ENCODE data around the gene KPNA6.
A peak's percentile ranks its signal among the peaks of the same experiment; 100 is the strongest.

Gene KPNA6

DNA sequence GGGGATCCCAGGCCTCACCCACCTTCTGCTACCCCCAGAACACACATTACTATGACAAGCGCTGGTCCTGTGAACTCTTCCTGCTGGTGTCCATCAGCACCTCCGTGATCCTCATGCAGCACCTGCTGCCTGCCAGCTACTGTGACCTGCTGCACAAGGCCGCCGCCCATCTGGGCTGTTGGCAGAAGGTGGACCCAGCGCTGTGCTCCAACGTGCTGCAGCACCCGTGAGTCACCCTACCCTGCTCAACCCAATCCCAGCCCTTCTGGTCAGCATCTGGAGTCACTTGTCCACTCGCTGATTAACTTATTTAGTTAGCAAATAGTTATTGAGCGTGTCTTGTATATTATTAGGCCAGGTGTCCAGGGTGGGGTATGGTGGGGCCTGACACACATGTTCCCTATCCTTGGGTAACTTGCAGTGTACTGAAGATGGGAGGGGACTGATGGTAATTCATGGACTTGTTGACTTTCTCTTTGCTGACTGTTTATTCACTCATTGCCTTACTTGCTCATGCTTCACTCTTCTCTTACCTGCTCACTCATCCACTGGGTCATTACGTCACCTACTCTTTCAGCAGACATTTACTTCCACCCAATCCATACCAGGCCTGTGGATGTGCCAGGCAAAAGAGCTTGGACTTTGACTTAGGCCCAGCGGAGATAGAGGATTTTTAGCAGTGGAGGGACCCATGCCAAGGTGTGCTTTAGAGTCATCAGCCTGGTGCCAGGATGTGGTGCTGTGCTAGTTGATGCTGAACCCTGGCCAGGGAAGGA, 12.9 kb upstream of the KPNA6 start:
- WGBS (ENCODE audit: extremely low coverage, insufficient coverage, low lambda C conversion rate), result no CpG with 5 or more reads among the region's 11 CpGs
- Histone ChIP-seq H3K79me2 (ENCODE audit: control insufficient read depth, insufficient read depth, low read length) (no peaks in the 10 kb centered on the region), H2BK5ac (ENCODE audit: low read length) (no peak overlapping the region), H3K23ac (ENCODE audit: low read length) (no peak overlapping the region), H3K36me3 (ENCODE audit: control insufficient read depth, insufficient read depth, low read length) (peaks cover 12% of the 10 kb centered on the region), H3K4me2 (ENCODE audit: low read length) (no peak overlapping the region), H3K4me1 (ENCODE audit: control insufficient read depth, low read depth, low read length) (no peaks in the 10 kb centered on the region), H3K27ac (ENCODE audit: low read depth, low read length) (no peak overlapping the region), H2BK15ac (replicated peaks; ENCODE audit: low read depth) (no peak overlapping the region), H3K18ac (ENCODE audit: low read length) (no peak overlapping the region), H3K56ac (ENCODE audit: low read length) (no peak overlapping the region), H4K8ac (ENCODE audit: low read depth, low read length) (no peak overlapping the region), H2BK120ac (ENCODE audit: low read depth, low read length) (no peak overlapping the region), H3K9ac (ENCODE audit: low read length) (no peak overlapping the region), H3K4ac (ENCODE audit: low read depth, low read length) (no peak overlapping the region), H3K79me1 (ENCODE audit: low read length) (no peaks in the 10 kb centered on the region), H4K5ac (ENCODE audit: low read length) (no peak overlapping the region), H2AK5ac (ENCODE audit: low read length) (no peak overlapping the region), H3K4me3 (ENCODE audit: low read length) (no peak overlapping the region), H3K27me3 (ENCODE audit: insufficient read depth, low read length, poor library complexity) (no peaks in the 10 kb centered on the region)
- no peak for DNase-seq

DNA sequence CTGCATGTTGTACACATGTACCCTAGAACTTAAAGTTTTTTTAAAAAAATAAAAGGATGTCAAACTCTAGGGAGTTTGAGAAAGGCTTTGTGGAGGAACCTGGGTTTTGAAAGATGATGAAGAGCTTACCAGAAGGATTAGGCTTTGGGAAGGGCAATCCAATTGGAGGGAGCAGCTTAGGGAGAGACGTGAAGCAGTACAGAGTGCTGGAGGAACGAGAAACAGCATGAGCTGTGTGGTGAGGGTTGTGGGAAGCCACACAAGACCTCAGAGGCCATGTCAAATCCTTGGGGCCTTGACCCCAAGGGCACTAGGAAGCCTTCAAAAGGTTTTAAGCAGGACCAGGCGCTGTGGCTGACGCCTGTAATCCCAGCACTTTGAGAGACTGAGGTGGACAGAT, 8.4 kb upstream of the KPNA6 start:
- H3K27ac ChIP-seq (ENCODE audit: low read depth, low read length), result no peak overlapping the region
- no peak overlapping the region for H2BK5ac ChIP-seq (ENCODE audit: low read length)
- peaks cover 7% of the 10 kb centered on the region for H3K36me3 ChIP-seq (ENCODE audit: control insufficient read depth, insufficient read depth, low read length)
- no peak overlapping the region for H3K4me2 ChIP-seq (ENCODE audit: low read length)
- H3K4ac ChIP-seq (ENCODE audit: low read depth, low read length), result no peak overlapping the region
- no peak overlapping the region for H3K23ac ChIP-seq (ENCODE audit: low read length)
- DNase-seq, result no peak
- no peaks in the 10 kb centered on the region for H3K27me3 ChIP-seq (ENCODE audit: insufficient read depth, low read length, poor library complexity)
- H2BK15ac ChIP-seq (replicated peaks; ENCODE audit: low read depth), result no peak overlapping the region
- no peak overlapping the region for H3K18ac ChIP-seq (ENCODE audit: low read length)
- no peak overlapping the region for H3K56ac ChIP-seq (ENCODE audit: low read length)
- no CpG with 5 or more reads among the region's 4 CpGs for WGBS (ENCODE audit: extremely low coverage, insufficient coverage, low lambda C conversion rate)
- H3K9ac ChIP-seq (ENCODE audit: low read length), result no peak overlapping the region
- H2AK5ac ChIP-seq (ENCODE audit: low read length), result no peak overlapping the region
- H4K5ac ChIP-seq (ENCODE audit: low read length), result no peak overlapping the region
- H4K8ac ChIP-seq (ENCODE audit: low read depth, low read length), result no peak overlapping the region
- H2BK120ac ChIP-seq (ENCODE audit: low read depth, low read length), result no peak overlapping the region
- no peaks in the 10 kb centered on the region for H3K4me1 ChIP-seq (ENCODE audit: control insufficient read depth, low read depth, low read length)
- H3K79me2 ChIP-seq (ENCODE audit: control insufficient read depth, insufficient read depth, low read length), result no peaks in the 10 kb centered on the region
- H3K79me1 ChIP-seq (ENCODE audit: low read length), result no peaks in the 10 kb centered on the region
- no peak overlapping the region for H3K4me3 ChIP-seq (ENCODE audit: low read length)

DNA sequence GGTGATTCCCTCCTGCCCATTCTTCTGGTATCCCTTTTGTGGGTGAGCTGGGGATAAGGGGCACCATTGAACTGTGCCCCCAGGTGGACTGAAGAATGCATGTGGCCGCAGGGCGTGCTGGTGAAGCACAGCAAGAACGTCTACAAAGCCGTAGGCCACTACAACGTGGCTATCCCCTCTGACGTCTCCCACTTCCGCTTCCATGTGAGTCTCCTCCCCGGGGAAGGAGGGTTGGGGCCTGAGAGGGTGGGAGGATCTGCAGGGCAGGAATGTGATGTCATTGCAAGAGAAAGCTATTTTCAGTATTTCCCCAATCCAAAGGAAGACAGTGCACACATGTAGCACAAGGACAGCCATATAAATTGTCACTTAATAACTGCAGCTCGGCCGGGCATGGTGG, 7.5 kb upstream of the KPNA6 start:
- Histone ChIP-seq H2BK15ac (replicated peaks; ENCODE audit: low read depth) (no peak overlapping the region), H3K23ac (ENCODE audit: low read length) (no peak overlapping the region), H3K79me2 (ENCODE audit: control insufficient read depth, insufficient read depth, low read length) (no peaks in the 10 kb centered on the region), H2BK120ac (ENCODE audit: low read depth, low read length) (no peak overlapping the region), H2BK5ac (ENCODE audit: low read length) (no peak overlapping the region), H3K4ac (ENCODE audit: low read depth, low read length) (no peak overlapping the region), H3K18ac (ENCODE audit: low read length) (no peak overlapping the region), H3K27ac (ENCODE audit: low read depth, low read length) (no peak overlapping the region), H2AK5ac (ENCODE audit: low read length) (no peak overlapping the region), H3K4me3 (ENCODE audit: low read length) (no peak overlapping the region), H4K8ac (ENCODE audit: low read depth, low read length) (no peak overlapping the region), H4K5ac (ENCODE audit: low read length) (no peak overlapping the region), H3K4me2 (ENCODE audit: low read length) (no peak overlapping the region), H3K4me1 (ENCODE audit: control insufficient read depth, low read depth, low read length) (no peaks in the 10 kb centered on the region), H3K36me3 (ENCODE audit: control insufficient read depth, insufficient read depth, low read length) (peaks cover 4% of the 10 kb centered on the region), H3K27me3 (ENCODE audit: insufficient read depth, low read length, poor library complexity) (no peaks in the 10 kb centered on the region), H3K56ac (ENCODE audit: low read length) (no peak overlapping the region), H3K9ac (ENCODE audit: low read length) (no peak overlapping the region), H3K79me1 (ENCODE audit: low read length) (no peaks in the 10 kb centered on the region)
- DNase-seq, result no peak
- no CpG with 5 or more reads among the region's 10 CpGs for WGBS (ENCODE audit: extremely low coverage, insufficient coverage, low lambda C conversion rate)

DNA sequence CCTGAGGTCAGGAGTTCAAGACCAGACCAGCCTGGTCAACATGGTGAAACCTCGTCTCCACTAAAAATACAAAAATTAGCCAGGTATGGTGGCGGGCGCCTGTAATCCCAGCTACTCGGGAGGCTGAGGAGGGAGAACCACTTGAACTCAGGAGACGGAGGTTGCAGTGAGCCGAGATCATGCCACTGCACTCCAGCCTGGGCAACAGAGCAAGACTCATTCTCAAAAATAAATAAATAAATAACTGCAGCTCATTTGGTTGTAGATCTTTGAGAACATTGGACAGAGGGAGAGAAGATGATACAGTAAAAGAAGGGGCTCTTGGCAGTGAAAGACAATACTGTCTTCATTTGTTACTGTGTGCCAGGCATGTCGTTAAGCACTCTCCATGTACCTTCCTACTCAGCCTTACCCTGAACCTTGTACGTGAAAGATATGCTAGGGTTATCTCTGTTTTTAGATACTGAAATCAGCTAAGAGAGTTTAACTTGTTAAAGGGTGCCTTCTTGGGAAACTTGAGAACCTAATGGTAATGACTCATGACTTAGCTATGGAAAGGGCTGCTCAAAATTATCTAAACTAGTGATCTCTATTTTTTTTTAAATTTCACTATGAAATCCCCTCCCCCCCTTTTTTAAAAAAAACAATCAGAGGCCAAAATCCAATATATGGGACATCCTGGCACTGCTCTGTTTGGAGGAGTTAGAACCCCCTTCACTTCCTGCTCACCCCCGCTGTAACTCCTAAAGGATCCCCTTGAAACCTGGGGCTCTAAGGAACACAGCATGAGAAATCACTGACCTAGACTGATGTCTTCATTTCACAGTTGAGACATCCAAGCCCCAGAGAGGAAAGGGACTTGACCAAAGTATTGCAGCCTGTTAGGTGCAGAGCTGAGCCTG, 6.8 kb upstream of the KPNA6 start:
- Histone ChIP-seq H3K4me2 (ENCODE audit: low read length) (no peak overlapping the region), H3K4ac (ENCODE audit: low read depth, low read length) (no peak overlapping the region), H3K79me2 (ENCODE audit: control insufficient read depth, insufficient read depth, low read length) (no peaks in the 10 kb centered on the region), H4K8ac (ENCODE audit: low read depth, low read length) (no peak overlapping the region), H3K4me3 (ENCODE audit: low read length) (no peak overlapping the region), H2BK120ac (ENCODE audit: low read depth, low read length) (no peak overlapping the region), H4K5ac (ENCODE audit: low read length) (no peak overlapping the region), H3K4me1 (ENCODE audit: control insufficient read depth, low read depth, low read length) (no peaks in the 10 kb centered on the region), H3K79me1 (ENCODE audit: low read length) (no peaks in the 10 kb centered on the region), H3K23ac (ENCODE audit: low read length) (no peak overlapping the region), H3K27ac (ENCODE audit: low read depth, low read length) (no peak overlapping the region), H3K56ac (ENCODE audit: low read length) (no peak overlapping the region), H3K27me3 (ENCODE audit: insufficient read depth, low read length, poor library complexity) (no peaks in the 10 kb centered on the region), H3K36me3 (ENCODE audit: control insufficient read depth, insufficient read depth, low read length) (peaks cover 1% of the 10 kb centered on the region), H2BK15ac (replicated peaks; ENCODE audit: low read depth) (no peak overlapping the region), H2BK5ac (ENCODE audit: low read length) (no peak overlapping the region), H3K9ac (ENCODE audit: low read length) (no peak overlapping the region), H3K18ac (ENCODE audit: low read length) (no peak overlapping the region), H2AK5ac (ENCODE audit: low read length) (no peak overlapping the region)
- WGBS (ENCODE audit: extremely low coverage, insufficient coverage, low lambda C conversion rate), result no CpG with 5 or more reads among the region's 9 CpGs
- DNase-seq, result peak; percentile 68

DNA sequence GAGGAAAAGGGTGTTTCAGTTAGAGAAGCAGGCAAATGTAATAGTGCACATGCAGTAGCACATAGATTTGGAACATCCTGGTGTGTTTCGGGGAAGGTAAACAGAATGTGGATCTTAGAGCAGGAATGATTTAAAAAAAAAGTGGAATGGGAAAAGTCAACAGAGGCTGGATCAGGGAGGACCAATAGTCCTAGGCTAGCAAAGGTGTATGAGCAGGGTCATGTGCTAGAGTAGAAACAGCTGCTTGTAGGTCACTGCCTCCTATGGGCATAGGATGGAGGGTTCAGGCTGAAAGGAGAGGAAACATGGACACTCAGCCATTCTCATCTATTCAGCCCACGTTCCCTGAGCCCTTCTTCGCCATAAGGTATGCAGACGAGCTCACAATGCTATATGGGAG, 3.7 kb upstream of the KPNA6 start:
- peaks cover 11% of the 10 kb centered on the region for H3K79me2 ChIP-seq (ENCODE audit: control insufficient read depth, insufficient read depth, low read length)
- H3K36me3 ChIP-seq (ENCODE audit: control insufficient read depth, insufficient read depth, low read length), result no peaks in the 10 kb centered on the region
- H3K79me1 ChIP-seq (ENCODE audit: low read length), result peaks cover 5% of the 10 kb centered on the region
- H4K5ac ChIP-seq (ENCODE audit: low read length), result no peak overlapping the region
- no peak overlapping the region for H3K4me2 ChIP-seq (ENCODE audit: low read length)
- H3K27ac ChIP-seq (ENCODE audit: low read depth, low read length), result no peak overlapping the region
- H3K4ac ChIP-seq (ENCODE audit: low read depth, low read length), result no peak overlapping the region
- no CpG with 5 or more reads among the region's 4 CpGs for WGBS (ENCODE audit: extremely low coverage, insufficient coverage, low lambda C conversion rate)
- no peak overlapping the region for H3K23ac ChIP-seq (ENCODE audit: low read length)
- H2BK120ac ChIP-seq (ENCODE audit: low read depth, low read length), result no peak overlapping the region
- H3K18ac ChIP-seq (ENCODE audit: low read length), result no peak overlapping the region
- no peak overlapping the region for H4K8ac ChIP-seq (ENCODE audit: low read depth, low read length)
- no peak overlapping the region for H2BK15ac ChIP-seq (replicated peaks; ENCODE audit: low read depth)
- H2BK5ac ChIP-seq (ENCODE audit: low read length), result no peak overlapping the region
- H3K56ac ChIP-seq (ENCODE audit: low read length), result no peak overlapping the region
- no peak overlapping the region for H2AK5ac ChIP-seq (ENCODE audit: low read length)
- no peaks in the 10 kb centered on the region for H3K27me3 ChIP-seq (ENCODE audit: insufficient read depth, low read length, poor library complexity)
- H3K4me3 ChIP-seq (ENCODE audit: low read length), result no peak overlapping the region
- no peaks in the 10 kb centered on the region for H3K4me1 ChIP-seq (ENCODE audit: control insufficient read depth, low read depth, low read length)
- H3K9ac ChIP-seq (ENCODE audit: low read length), result no peak overlapping the region
- peak; percentile 44 for DNase-seq
